ENCODE data around the gene FERMT3. TPM values are rescaled to one million over a fixed set of nuclear protein-coding genes. Genes with fewer than 3 reads are reported as not detected.

Gene FERMT3
- total RNA-seq, 5 donors from 2014 or later (not counting 1 experiment from before 2014, with no cell fraction given) = 115 to 184 (median 161) TPM

- CTCF ChIA-PET = interaction anchor here (0.5 to 2.2 kb wide), 10 partner anchors 11 to 1817 kb away, joined by 3 to 15 read pairs (median 4); partner anchors contain the start of genes BAD (in 1 of the 2), BANF1 (in 1 of the 2), EIF1AD (in 1 of the 2) and GPR137 (in 1 of the 2)
- POLR2A ChIA-PET = interaction anchor here (0.6 to 1.5 kb wide), 4 partner anchors 10 to 132 kb away, joined by 3 to 5 read pairs (median 4); partner anchors contain the start of genes PRDX5 (in 1 of the 2) and TRMT112 (in 1 of the 2)
- no peaks in the 10 kb centered on the region for H3K27me3 Mint-ChIP-seq
- no peaks in the 10 kb centered on the region for H3K36me3 Mint-ChIP-seq
- peaks cover 39 to 42% (median 41%) of the 10 kb centered on the region in 3 donors for H3K4me1 Mint-ChIP-seq
- H3K27ac Mint-ChIP-seq = peak overlapping the region; percentile 94 to 99
- peak overlapping the region in 2 of 3 donors; percentile 92 to 99 for H3K4me3 Mint-ChIP-seq
- H3K9me3 Mint-ChIP-seq = no peaks in the 10 kb centered on the region
- Histone ChIP-seq H3K4me1 (ENCODE audit: control insufficient read depth in 1 of 2, extremely low read depth in 1 of 2, insufficient read depth in 2 of 2, low read length in 2 of 2) (peaks cover 6 to 35% of the 10 kb centered on the region in 2 experiments), H3K4me3 (ENCODE audit: control insufficient read depth in 1 of 2, extremely low read depth in 1 of 2, low read length in 1 of 2) (peak overlapping the region; percentile 73 to 89), H3K9me3 (no peaks in the 10 kb centered on the region), H3K27ac (ENCODE audit: low read length) (peak overlapping the region; percentile 40), H3K27me3 (replicated peaks in 1 of 2; ENCODE audit: control insufficient read depth in 2 of 2, extremely low read depth in 1 of 2, insufficient read depth in 2 of 2, low read length in 1 of 2) (no peaks in the 10 kb centered on the region), H3K36me3 (ENCODE audit: control insufficient read depth in 2 of 2, extremely low read depth in 1 of 2, insufficient read depth in 1 of 2, low read length in 1 of 2) (peaks cover 0 to 6% of the 10 kb centered on the region in 2 donors)
- 0% methylated on average over 52 of the region's 52 CpGs for WGBS (ENCODE audit: insufficient coverage)
- no peak for ATAC-seq (replicated peaks in 1 of 4)
- peak in 5 of 35 experiments; percentile 11 to 26 (median 20) for DNase-seq
Observed at GRCh38 chr11:64185175-64185692, 21.3 kb upstream of the FERMT3 start.

GRCh38 chr11:64185693-64186491 is 20.6 kb upstream of the FERMT3 start, which contains the start of gene STIP1:
Gene STIP1, plus strand, starts transcription at chr11:64186171. Its CDS starts 91 bp downstream, at chr11:64186262.
- peak within 1 kb of the TSS; percentile 73 to 89 for H3K4me3 ChIP-seq (ENCODE audit: control insufficient read depth in 1 of 2, extremely low read depth in 1 of 2, low read length in 1 of 2)
- H3K27me3 ChIP-seq (replicated peaks in 1 of 2; ENCODE audit: control insufficient read depth in 2 of 2, extremely low read depth in 1 of 2, insufficient read depth in 2 of 2, low read length in 1 of 2) = no peaks in the 10 kb centered on the region
- H3K4me1 Mint-ChIP-seq = peaks cover 38 to 43% (median 42%) of the 10 kb centered on the region in 3 donors
- H3K9me3 Mint-ChIP-seq = no peaks in the 10 kb centered on the region
- ATAC-seq (replicated peaks in 1 of 4) (peak; percentile 87 to 90 (median 88)), DNase-seq (peak; percentile 96 to 100 (median 99))
- no peaks in the 10 kb centered on the region for H3K9me3 ChIP-seq
- peak within 1 kb of the TSS; percentile 40 for H3K27ac ChIP-seq (ENCODE audit: low read length)
- WGBS (ENCODE audit: insufficient coverage) = under 1% methylated on average over 46 of the region's 74 CpGs
- H3K36me3 Mint-ChIP-seq = peaks cover 3% of the 10 kb centered on the region
- H3K27me3 Mint-ChIP-seq = no peaks in the 10 kb centered on the region
- peaks cover 6 to 38% of the 10 kb centered on the region in 2 experiments for H3K4me1 ChIP-seq (ENCODE audit: control insufficient read depth in 1 of 2, extremely low read depth in 1 of 2, insufficient read depth in 2 of 2, low read length in 2 of 2)
- H3K27ac Mint-ChIP-seq = peak within 1 kb of the TSS; percentile 94 to 99
- CTCF ChIA-PET = interaction anchor here (0.5 to 2.2 kb wide), 11 partner anchors 11 to 1816 kb away, joined by 3 to 15 read pairs (median 3); partner anchors contain the start of genes BAD (in 1 of the 2), BANF1 (in 1 of the 2), EIF1AD (in 1 of the 2) and GPR137 (in 1 of the 2)
- peak within 1 kb of the TSS in 2 of 3 donors; percentile 92 to 99 for H3K4me3 Mint-ChIP-seq
- POLR2A ChIA-PET = interaction anchor here in 1 of 2 donors (0.6 to 1.5 kb wide), 4 partner anchors 84 to 132 kb away, joined by 3 to 5 read pairs (median 3); partner anchors contain the start of genes PRDX5 and TRMT112
- H3K36me3 ChIP-seq (ENCODE audit: control insufficient read depth in 2 of 2, extremely low read depth in 1 of 2, insufficient read depth in 1 of 2, low read length in 1 of 2) = peaks cover 0 to 6% of the 10 kb centered on the region in 2 donors

- peak in 9 of 35 experiments; percentile 16 to 53 (median 24) for DNase-seq
- H3K4me3 Mint-ChIP-seq = no peak overlapping the region
- ChIA-PET POLR2A (interaction anchor here in 1 of 2 donors (0.6 to 1.5 kb wide), 3 partner anchors 98 to 131 kb away, joined by 3 to 5 read pairs (median 3); partner anchors contain the start of genes PRDX5 and TRMT112), CTCF (interaction anchor here (0.6 to 2.6 kb wide), 10 partner anchors 14 to 872 kb away, joined by 3 to 15 read pairs (median 4); partner anchors contain the start of genes BAD (in 1 of the 2), GPR137 (in 1 of the 2), NAALADL1 (in 1 of the 2) and PRDX5 (in 1 of the 2))
- Histone ChIP-seq H3K4me3 (ENCODE audit: control insufficient read depth in 1 of 2, extremely low read depth in 1 of 2, low read length in 1 of 2) (no peak overlapping the region), H3K9me3 (no peaks in the 10 kb centered on the region), H3K27ac (ENCODE audit: low read length) (no peak overlapping the region), H3K4me1 (ENCODE audit: control insufficient read depth in 1 of 2, extremely low read depth in 1 of 2, insufficient read depth in 2 of 2, low read length in 2 of 2) (peaks cover 6 to 40% of the 10 kb centered on the region in 2 experiments), H3K27me3 (replicated peaks in 1 of 2; ENCODE audit: control insufficient read depth in 2 of 2, extremely low read depth in 1 of 2, insufficient read depth in 2 of 2, low read length in 1 of 2) (no peaks in the 10 kb centered on the region), H3K36me3 (ENCODE audit: control insufficient read depth in 2 of 2, extremely low read depth in 1 of 2, insufficient read depth in 1 of 2, low read length in 1 of 2) (peaks cover 0 to 6% of the 10 kb centered on the region in 2 donors)
- no peaks in the 10 kb centered on the region for H3K27me3 Mint-ChIP-seq
- peaks cover 32 to 40% (median 40%) of the 10 kb centered on the region in 3 donors for H3K4me1 Mint-ChIP-seq
- no peaks in the 10 kb centered on the region for H3K9me3 Mint-ChIP-seq
- no peak overlapping the region for H3K27ac Mint-ChIP-seq
- WGBS (ENCODE audit: insufficient coverage) = under 1% methylated on average over 31 of the region's 48 CpGs
- ATAC-seq (replicated peaks in 1 of 4) = no peak
- H3K36me3 Mint-ChIP-seq = peaks cover 3% of the 10 kb centered on the region
Observed at GRCh38 chr11:64186492-64187165, 19.9 kb upstream of the FERMT3 start.

- ATAC-seq (replicated peaks in 1 of 4) (no peak), DNase-seq (no peak)
- Mint-ChIP-seq H3K27ac (no peak overlapping the region), H3K4me3 (no peak overlapping the region), H3K4me1 (peaks cover 10 to 32% (median 25%) of the 10 kb centered on the region in 3 donors), H3K36me3 (peaks cover 35% of the 10 kb centered on the region), H3K9me3 (no peaks in the 10 kb centered on the region), H3K27me3 (no peaks in the 10 kb centered on the region)
- ChIA-PET CTCF (no interaction called here), POLR2A (no interaction called here)
- H3K4me3 ChIP-seq (ENCODE audit: control insufficient read depth in 1 of 2, extremely low read depth in 1 of 2, low read length in 1 of 2) = no peak overlapping the region
- H3K4me1 ChIP-seq (ENCODE audit: control insufficient read depth in 1 of 2, extremely low read depth in 1 of 2, insufficient read depth in 2 of 2, low read length in 2 of 2) = peaks cover 6 to 19% of the 10 kb centered on the region in 2 experiments
- no peaks in the 10 kb centered on the region for H3K27me3 ChIP-seq (replicated peaks in 1 of 2; ENCODE audit: control insufficient read depth in 2 of 2, extremely low read depth in 1 of 2, insufficient read depth in 2 of 2, low read length in 1 of 2)
- H3K9me3 ChIP-seq = no peaks in the 10 kb centered on the region
- peaks cover 4 to 58% of the 10 kb centered on the region in 2 donors for H3K36me3 ChIP-seq (ENCODE audit: control insufficient read depth in 2 of 2, extremely low read depth in 1 of 2, insufficient read depth in 1 of 2, low read length in 1 of 2)
- 91% methylated on average over 5 of the region's 5 CpGs for WGBS (ENCODE audit: insufficient coverage)
- no peak overlapping the region for H3K27ac ChIP-seq (ENCODE audit: low read length)
Observed at GRCh38 chr11:64192434-64192833, 14.1 kb upstream of the FERMT3 start.

GRCh38 chr11:64196626-64197025 is 9.9 kb upstream of the FERMT3 start:
- CTCF ChIA-PET = interaction anchor here in 1 of 2 donors (0.6 kb wide), 1 partner anchor 11 kb away, joined by 3 read pairs; the partner anchor contains the start of gene STIP1

More at GRCh38 chr11:64196626-64197025, 9.9 kb upstream of the FERMT3 start:
- Histone ChIP-seq H3K4me1 (ENCODE audit: control insufficient read depth in 1 of 2, extremely low read depth in 1 of 2, insufficient read depth in 2 of 2, low read length in 2 of 2) (peaks cover 0 to 3% of the 10 kb centered on the region in 2 experiments), H3K4me3 (ENCODE audit: control insufficient read depth in 1 of 2, extremely low read depth in 1 of 2, low read length in 1 of 2) (no peak overlapping the region), H3K27me3 (replicated peaks in 1 of 2; ENCODE audit: control insufficient read depth in 2 of 2, extremely low read depth in 1 of 2, insufficient read depth in 2 of 2, low read length in 1 of 2) (no peaks in the 10 kb centered on the region), H3K9me3 (no peaks in the 10 kb centered on the region), H3K36me3 (ENCODE audit: control insufficient read depth in 2 of 2, extremely low read depth in 1 of 2, insufficient read depth in 1 of 2, low read length in 1 of 2) (peaks cover 9 to 87% of the 10 kb centered on the region in 2 donors), H3K27ac (ENCODE audit: low read length) (no peak overlapping the region)
- Mint-ChIP-seq H3K27me3 (no peaks in the 10 kb centered on the region), H3K4me1 (peaks cover 5 to 14% (median 9%) of the 10 kb centered on the region in 3 donors), H3K4me3 (no peak overlapping the region), H3K36me3 (peaks cover 48% of the 10 kb centered on the region), H3K27ac (no peak overlapping the region), H3K9me3 (no peaks in the 10 kb centered on the region)
- DNase-seq (no peak), ATAC-seq (replicated peaks in 1 of 4) (no peak)
- 51% methylated on average over 4 of the region's 9 CpGs for WGBS (ENCODE audit: insufficient coverage)
- POLR2A ChIA-PET = no interaction called here

All from T-cell (primary cell).